ENCODE data around the gene KIRREL3.

- TF ChIP-seq RFX5 (IDR thresholded peaks at IDR 0.05; ENCODE audit: low read depth, low read length) (no peak), EP300 (IDR thresholded peaks at IDR 0.05; ENCODE audit: low read length) (no peak), CHCHD3 (CRISPR knock-in tag; IDR thresholded peaks at IDR 0.05) (no peak), TCFL5 (CRISPR knock-in tag; conservative IDR thresholded peaks at IDR 0.05) (no peak), CCAR2 (IDR thresholded peaks at IDR 0.05; ENCODE audit: low read depth, low read length) (no peak), SRF (CRISPR knock-in tag; IDR thresholded peaks at IDR 0.05) (no peak), MXD1 (CRISPR knock-in tag; IDR thresholded peaks at IDR 0.05; ENCODE audit: borderline replicate concordance, poor library complexity, severe bottlenecking) (no peak), FOXK2 (conservative IDR thresholded peaks at IDR 0.05 in 1 of 2, IDR thresholded peaks at IDR 0.05 in 1 of 2; ENCODE audit: low read depth in 2 of 2) (no peak)
- TF ChIP-seq, protein P1, sequence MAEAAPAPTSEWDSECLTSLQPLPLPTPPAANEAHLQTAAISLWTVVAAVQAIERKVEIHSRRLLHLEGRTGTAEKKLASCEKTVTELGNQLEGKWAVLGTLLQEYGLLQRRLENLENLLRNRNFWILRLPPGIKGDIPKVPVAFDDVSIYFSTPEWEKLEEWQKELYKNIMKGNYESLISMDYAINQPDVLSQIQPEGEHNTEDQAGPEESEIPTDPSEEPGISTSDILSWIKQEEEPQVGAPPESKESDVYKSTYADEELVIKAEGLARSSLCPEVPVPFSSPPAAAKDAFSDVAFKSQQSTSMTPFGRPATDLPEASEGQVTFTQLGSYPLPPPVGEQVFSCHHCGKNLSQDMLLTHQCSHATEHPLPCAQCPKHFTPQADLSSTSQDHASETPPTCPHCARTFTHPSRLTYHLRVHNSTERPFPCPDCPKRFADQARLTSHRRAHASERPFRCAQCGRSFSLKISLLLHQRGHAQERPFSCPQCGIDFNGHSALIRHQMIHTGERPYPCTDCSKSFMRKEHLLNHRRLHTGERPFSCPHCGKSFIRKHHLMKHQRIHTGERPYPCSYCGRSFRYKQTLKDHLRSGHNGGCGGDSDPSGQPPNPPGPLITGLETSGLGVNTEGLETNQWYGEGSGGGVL (CRISPR knock-in tag; IDR thresholded peaks at IDR 0.05) = no peak
Observed at GRCh38 chr11:126943316-126943715, 57.3 kb downstream of the KIRREL3 start.

All from K562 (cell line).